Measurements from ENCODE around the gene SAA4.

- TF ChIP-seq CTCF (IDR thresholded peaks at IDR 0.05) = no peak
- TF ChIP-seq POLR2AphosphoS5 (IDR thresholded peaks at IDR 0.05; ENCODE audit: insufficient read depth in 1 of 2, low read depth in 1 of 2) = no peak
Measured at GRCh38 chr11:18235394-18236334, 938 bp downstream of the SAA4 start.
